GM18870 (cell line): ENCODE results near the gene BACH2.

Source experiments
- ATAC-seq: cut with Tn5 transposase; IDR thresholded peaks from one replicate; pipeline ENCODE4 v1.9.1; 2021; ENCODE audit warnings: moderate library complexity; ENCODE audit not compliant: unreplicated experiment

Gene BACH2

GRCh38 chr6:90162648-90163387 lies 133.8 kb downstream of the BACH2 start:
- no peak for ATAC-seq

GRCh38 chr6:90160013-90160412 lies 136.6 kb downstream of the BACH2 start:
- ATAC-seq: no peak

GRCh38 chr6:90159452-90159851 lies 137.2 kb downstream of the BACH2 start:
- no peak for ATAC-seq

GRCh38 chr6:90158936-90159335 lies 137.7 kb downstream of the BACH2 start:
- no peak for ATAC-seq

GRCh38 chr6:90157441-90157840 lies 139.2 kb downstream of the BACH2 start:
- ATAC-seq: no peak

- ATAC-seq: no peak
Measured at GRCh38 chr6:90156861-90157260, 139.8 kb downstream of the BACH2 start.

GRCh38 chr6:90154755-90155470 lies 141.7 kb downstream of the BACH2 start:
- no peak for ATAC-seq

GRCh38 chr6:90151576-90152422 lies 144.8 kb downstream of the BACH2 start:
- no peak for ATAC-seq

GRCh38 chr6:90149280-90149679 lies 147.4 kb downstream of the BACH2 start:
- no peak for ATAC-seq

- no peak for ATAC-seq
Measured at GRCh38 chr6:90148867-90149266, 147.8 kb downstream of the BACH2 start.

GRCh38 chr6:90146921-90147649 lies 149.6 kb downstream of the BACH2 start:
- ATAC-seq: no peak

GRCh38 chr6:90146024-90146423 lies 150.6 kb downstream of the BACH2 start:
- ATAC-seq: no peak

- ATAC-seq: no peak
Measured at GRCh38 chr6:90144928-90145555, 151.6 kb downstream of the BACH2 start.

GRCh38 chr6:90144396-90144795 lies 152.2 kb downstream of the BACH2 start:
- ATAC-seq: peak; percentile 82

GRCh38 chr6:90140683-90141082 lies 156.0 kb downstream of the BACH2 start:
- no peak for ATAC-seq

GRCh38 chr6:90139272-90139817 lies 157.3 kb downstream of the BACH2 start:
- no peak for ATAC-seq

- no peak for ATAC-seq
Measured at GRCh38 chr6:90136837-90137568, 159.6 kb downstream of the BACH2 start.

GRCh38 chr6:90136176-90136575 lies 160.5 kb downstream of the BACH2 start:
- no peak for ATAC-seq

- ATAC-seq: no peak
Measured at GRCh38 chr6:90135667-90136066, 161.0 kb downstream of the BACH2 start.
